Measurements from ENCODE around the gene CPHXL.

CPHXL gene

GRCh38 chr16:75726390-75726789 is at the start of gene CPHXL:
Gene CPHXL, minus strand, starts transcription at chr16:75726490. Its CDS starts 48 bp downstream, at chr16:75726442.
- ChIA-PET POLR2A (no interaction called here), CTCF (no interaction called here)
- no peak for TF ChIP-seq CTCF (IDR thresholded peaks at IDR 0.05; ENCODE audit: control extremely low read depth, extremely low read depth, low read depth, missing control alignments)
- DNase-seq (ENCODE audit: extremely low spot score): no peak

GRCh38 chr16:75774197-75774596 is 47.9 kb upstream of the CPHXL start:
- ChIA-PET POLR2A (no interaction called here), CTCF (interaction anchor here (1.2 to 2.4 kb wide), 5 partner anchors 8 to 257 kb away, joined by 3 to 6 read pairs (median 4); no protein-coding TSS in a partner anchor)
- no peak for TF ChIP-seq CTCF (IDR thresholded peaks at IDR 0.05; ENCODE audit: control extremely low read depth, extremely low read depth, low read depth, missing control alignments)
- no peak for DNase-seq (ENCODE audit: extremely low spot score)

GRCh38 chr16:75770051-75770450 is 43.8 kb upstream of the CPHXL start:
- ChIA-PET POLR2A (no interaction called here), CTCF (interaction anchor here (1.0 to 1.4 kb wide), 2 partner anchors 10 to 536 kb away, joined by 3 to 8 read pairs; no protein-coding TSS in a partner anchor)
- TF ChIP-seq CTCF (IDR thresholded peaks at IDR 0.05; ENCODE audit: control extremely low read depth, extremely low read depth, low read depth, missing control alignments): no peak
- no peak for DNase-seq (ENCODE audit: extremely low spot score)

- ChIA-PET POLR2A (interaction anchor here (0.6 kb wide), 1 partner anchor 211 kb away, joined by 5 read pairs; no protein-coding TSS in a partner anchor), CTCF (interaction anchor here (0.5 to 1.3 kb wide), 35 partner anchors 8 to 566 kb away, joined by 3 to 12 read pairs (median 3); partner anchors contain the start of genes GABARAPL2, KARS1 and TERF2IP)
- DNase-seq (ENCODE audit: extremely low spot score): peak; percentile 70
- peak; percentile 84 for TF ChIP-seq CTCF (IDR thresholded peaks at IDR 0.05; ENCODE audit: control extremely low read depth, extremely low read depth, low read depth, missing control alignments)
Measured at GRCh38 chr16:75764154-75764768, 38.0 kb upstream of the CPHXL start.

- no peak for DNase-seq (ENCODE audit: extremely low spot score)
Measured at GRCh38 chr16:75763204-75763603, 36.9 kb upstream of the CPHXL start.

GRCh38 chr16:75762746-75763145 is 36.5 kb upstream of the CPHXL start:
- TF ChIP-seq CTCF (IDR thresholded peaks at IDR 0.05; ENCODE audit: control extremely low read depth, extremely low read depth, low read depth, missing control alignments): no peak
- no peak for DNase-seq (ENCODE audit: extremely low spot score)
- POLR2A ChIA-PET: no interaction called here
- CTCF ChIA-PET: interaction anchor here (0.8 kb wide), 1 partner anchor 246 kb away, joined by 5 read pairs; no protein-coding TSS in a partner anchor

More at GRCh38 chr16:75763204-75763603, 36.9 kb upstream of the CPHXL start:
- ChIA-PET CTCF (interaction anchor here (0.8 to 1.3 kb wide), 19 partner anchors 9 to 458 kb away, joined by 3 to 12 read pairs (median 5); partner anchors contain the start of genes GABARAPL2, KARS1 and TERF2IP), POLR2A (no interaction called here)
- no peak for TF ChIP-seq CTCF (IDR thresholded peaks at IDR 0.05; ENCODE audit: control extremely low read depth, extremely low read depth, low read depth, missing control alignments)
